Measurements from ENCODE around the gene GNL1. TPM values are rescaled to one million over a fixed set of nuclear protein-coding genes. Genes with fewer than 3 reads are reported as not detected.

Gene GNL1
- total and polyA plus RNA-seq, 2 of the 8 experiments (the other 6 are each of a cell fraction or from before 2014, with no cell fraction given), result 42.4 to 67.8 TPM

GRCh38 chr6:30590509-30590908 lies 34.2 kb upstream of the GNL1 start:
- Histone ChIP-seq H3K14ac (ENCODE audit: insufficient read length) (no peak overlapping the region), H3K56ac (replicated peaks; ENCODE audit: insufficient read length, low read depth, low read length) (no peak overlapping the region), H3K4me2 (ENCODE audit: insufficient read depth in 1 of 2, low read depth in 2 of 2, low read length in 2 of 2) (no peak overlapping the region), H2BK12ac (ENCODE audit: low read depth, low read length) (no peak overlapping the region), H4K91ac (replicated peaks; ENCODE audit: insufficient read length, low read length) (no peak overlapping the region), H3K9me3 (ENCODE audit: insufficient read depth in 2 of 2, low read depth in 1 of 2, low read length in 1 of 2) (peaks cover 0 to 2% of the 10 kb centered on the region in 2 experiments; a peak in 1 of 4 replicates), H3K27ac (ENCODE audit: low read depth, low read length) (no peak overlapping the region), H4K8ac (ENCODE audit: extremely low read depth, insufficient read depth, low read length) (no peak overlapping the region), H2AK5ac (ENCODE audit: low read depth, low read length) (no peak overlapping the region), H3K79me1 (ENCODE audit: low read depth, low read length) (peaks cover 2% of the 10 kb centered on the region; the same call in 1 of the 2 replicates), H3K18ac (ENCODE audit: extremely low read depth, low read length) (no peak overlapping the region), H4K20me1 (replicated peaks in 1 of 2; ENCODE audit: control insufficient read depth in 1 of 2, insufficient read depth in 2 of 2, low read length in 2 of 2) (peaks cover 3 to 11% of the 10 kb centered on the region in 2 experiments), H2BK15ac (ENCODE audit: low read length) (no peak overlapping the region), H2BK120ac (replicated peaks; ENCODE audit: low read depth, low read length) (no peak overlapping the region), H3K9ac (replicated peaks in 1 of 4; ENCODE audit: extremely low read depth in 1 of 4, low read depth in 3 of 4, low read length in 3 of 4) (no peak overlapping the region), H3K4me1 (replicated peaks in 1 of 4; ENCODE audit: control insufficient read depth in 3 of 4, insufficient read depth in 4 of 4, low read length in 3 of 4) (no peaks in the 10 kb centered on the region), H3K23me2 (ENCODE audit: low read depth, low read length) (no peaks in the 10 kb centered on the region), H2AFZ (ENCODE audit: low read length) (no peak overlapping the region), H3K4me3 (ENCODE audit: extremely low read depth in 1 of 4, insufficient read depth in 2 of 4, low read depth in 3 of 4, low read length in 4 of 4) (no peak overlapping the region), H2BK20ac (ENCODE audit: low read length) (no peak overlapping the region), H3K79me2 (ENCODE audit: control insufficient read depth in 1 of 2, insufficient read depth in 2 of 2, low read length in 2 of 2) (peaks cover 0 to 5% of the 10 kb centered on the region in 2 experiments; a peak in 1 of 4 replicates), H3K36me3 (ENCODE audit: control insufficient read depth in 2 of 4, insufficient read depth in 4 of 4, low read length in 3 of 4) (peaks cover 21 to 84% (median 61%) of the 10 kb centered on the region in 4 experiments), H3K27me3 (replicated peaks in 1 of 4; ENCODE audit: control insufficient read depth in 3 of 4, extremely low read depth in 1 of 4, insufficient read depth in 3 of 4, low read length in 3 of 4) (no peaks in the 10 kb centered on the region), H3K4ac (replicated peaks; ENCODE audit: insufficient read length, low read depth, low read length) (no peak overlapping the region), H2BK5ac (ENCODE audit: low read depth, low read length) (no peak overlapping the region), H4K5ac (ENCODE audit: insufficient read length, low read depth, low read length) (no peak overlapping the region), H3K23ac (ENCODE audit: insufficient read length) (no peak overlapping the region)
- DNase-seq (ENCODE audit: low read depth in 1 of 2, low spot score in 2 of 2) (no peak), FAIRE-seq (no peak)
- TF ChIP-seq CHD2 (IDR thresholded peaks at IDR 0.05; ENCODE audit: low read length) (no peak), GTF2F1 (IDR thresholded peaks at IDR 0.05; ENCODE audit: borderline replicate concordance, low read depth, low read length) (no peak), SRF (IDR thresholded peaks at IDR 0.05; ENCODE audit: low read depth, low read length) (no peak), RFX5 (IDR thresholded peaks at IDR 0.05; ENCODE audit: borderline replicate concordance, low read depth, low read length) (no peak), E2F6 (IDR thresholded peaks at IDR 0.05) (no peak)
- POLR2A ChIA-PET (ENCODE audit: partially characterized antibody), result interaction anchor here (0.8 to 27.0 kb wide), 12 partner anchors 4 to 113 kb away, joined by 3 to 712 read pairs (median 6); partner anchors contain the start of genes ABCF1, ATAT1, GNL1 and MRPS18B
- CTCF ChIA-PET (ENCODE audit: partially characterized antibody), result interaction anchor here (0.6 to 2.7 kb wide), 8 partner anchors 11 to 348 kb away, joined by 3 to 9 read pairs (median 4); no protein-coding TSS in a partner anchor
- 97% methylated on average over 8 of the region's 8 CpGs; no CpG with 5 or more reads in 1 of the 2 experiments for WGBS, 2 experiments (ENCODE audit: extremely low coverage in 1 of 2, insufficient coverage in 1 of 2, insufficient read length in 1 of 2, insufficient replicate concordance in 2 of 2, low coverage in 1 of 2, low lambda C conversion rate in 2 of 2, missing lambda C conversion rate in 1 of 2)

Measured in H1 (cell line).